GM15510 (cell line): ENCODE data around the gene SUPT20HL1.

Experiments
- POLR2A ChIP-seq: IDR thresholded peaks from 3 replicates; pipeline ENCODE4 v1.6.1; 2011; ENCODE audit warnings: borderline replicate concordance; ENCODE audit not compliant: insufficient read length; ENCODE audit errors: extremely low read depth

SUPT20HL1 gene

GRCh38 chrX:24360272-24360671 lies at the start of gene SUPT20HL1:
Gene SUPT20HL1 (plus strand): TSS chrX:24360639. CDS start chrX:24362761, 2,122 bp downstream.
- no peak for TF ChIP-seq POLR2A

- no peak for TF ChIP-seq POLR2A
Observed at GRCh38 chrX:24314019-24314635, 46.3 kb upstream of the SUPT20HL1 start, which contains the start of gene SUPT20HL2. Gene SUPT20HL2 (minus strand): TSS chrX:24314069. CDS start chrX:24313315, 754 bp downstream.

- no peak for TF ChIP-seq POLR2A
Observed at GRCh38 chrX:24316111-24316510, 44.3 kb upstream of the SUPT20HL1 start.

GRCh38 chrX:24317567-24317966 lies 42.9 kb upstream of the SUPT20HL1 start:
- TF ChIP-seq POLR2A, result no peak

GRCh38 chrX:24321741-24322395 lies 38.6 kb upstream of the SUPT20HL1 start:
- TF ChIP-seq POLR2A, result no peak

GRCh38 chrX:24325231-24325630 lies 35.2 kb upstream of the SUPT20HL1 start:
- no peak for TF ChIP-seq POLR2A

GRCh38 chrX:24332878-24333277 lies 27.6 kb upstream of the SUPT20HL1 start:
- TF ChIP-seq POLR2A, result no peak

GRCh38 chrX:24333371-24333770 lies 27.1 kb upstream of the SUPT20HL1 start:
- TF ChIP-seq POLR2A, result no peak

- no peak for TF ChIP-seq POLR2A
Observed at GRCh38 chrX:24334461-24334860, 26.0 kb upstream of the SUPT20HL1 start.

- TF ChIP-seq POLR2A, result no peak
Observed at GRCh38 chrX:24335871-24336270, 24.6 kb upstream of the SUPT20HL1 start.

GRCh38 chrX:24339911-24340310 lies 20.5 kb upstream of the SUPT20HL1 start:
- no peak for TF ChIP-seq POLR2A

- no peak for TF ChIP-seq POLR2A
Observed at GRCh38 chrX:24340501-24340900, 19.9 kb upstream of the SUPT20HL1 start.

- TF ChIP-seq POLR2A, result no peak
Observed at GRCh38 chrX:24341795-24342194, 18.6 kb upstream of the SUPT20HL1 start.

- no peak for TF ChIP-seq POLR2A
Observed at GRCh38 chrX:24343719-24344118, 16.7 kb upstream of the SUPT20HL1 start.

GRCh38 chrX:24347881-24348280 lies 12.6 kb upstream of the SUPT20HL1 start:
- TF ChIP-seq POLR2A, result no peak

- no peak for TF ChIP-seq POLR2A
Observed at GRCh38 chrX:24350217-24350616, 10.2 kb upstream of the SUPT20HL1 start.
